ENCODE measurements around the gene CSH1. TPM values are rescaled to one million over a fixed set of nuclear protein-coding genes. Genes with fewer than 3 reads are reported as not detected.
"Not testable (repeated sequence)": the region's sequence is repeated elsewhere in the genome, so short reads cannot be mapped to it uniquely, and the experiment has no call there.

CSH1 gene
- total RNA-seq = not detected
- polyA plus RNA-seq = not detected
- long read RNA-seq, donor 1 = 0 reads
- long read RNA-seq, donor 2 = 0 reads
- long read RNA-seq, donor 3 = 0 reads
- long read RNA-seq, donor 4 = 0 reads
- long read RNA-seq, donor 5, partial matches to known transcripts = 0 of 1 reads
- long read RNA-seq, donor 5, other reads (novel, unspliced or antisense) = 0 of 1 reads

DNA sequence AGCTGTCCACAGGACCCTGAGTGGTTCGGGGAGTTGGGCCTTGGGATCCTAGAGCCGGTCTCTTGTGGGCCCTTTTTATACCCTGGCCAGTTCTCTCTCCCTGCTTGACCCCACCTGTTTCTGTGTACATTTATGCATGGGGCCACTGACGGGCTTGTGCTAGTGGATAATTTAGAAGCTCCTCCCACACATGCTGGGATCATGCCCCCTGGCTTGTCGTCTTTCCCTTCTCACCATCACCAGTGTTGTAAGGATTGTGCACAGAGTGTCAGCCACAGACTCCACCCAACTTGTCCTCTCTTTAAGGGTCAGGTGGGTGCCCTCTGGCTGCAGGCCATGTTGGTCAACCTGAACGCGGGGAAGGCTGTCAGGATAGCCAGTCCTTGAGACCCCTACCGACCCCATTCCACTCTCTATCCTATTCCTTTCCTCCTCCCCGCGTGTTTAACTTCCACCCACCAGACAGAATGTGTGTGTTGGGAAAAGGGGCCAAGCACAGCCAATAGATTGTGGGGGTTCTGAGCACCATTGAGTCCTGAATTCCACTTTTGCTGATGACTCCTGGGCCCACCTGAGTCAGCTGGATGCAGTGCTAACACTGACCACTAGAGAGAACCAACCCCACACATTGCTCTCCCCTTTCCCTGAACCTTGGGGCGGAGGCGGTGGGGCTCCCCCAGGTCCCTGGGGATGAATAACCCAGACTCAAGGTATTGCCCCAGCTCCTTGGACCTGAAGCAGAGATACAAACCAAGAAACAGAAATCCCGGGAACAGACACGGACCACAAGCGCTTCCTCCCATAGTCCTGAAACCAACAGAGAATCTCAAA is at the start of gene CSH1:
Gene CSH1 (minus strand): TSS at position 51 of the 831 bp plus-strand sequence. CDS start 63 bp downstream, outside the sequence.
- H3K4me1 ChIP-seq (ENCODE audit: control insufficient read depth in 5 of 5, insufficient read depth in 5 of 5, low read length in 5 of 5); H3K36me3 ChIP-seq (ENCODE audit: control insufficient read depth in 4 of 4, insufficient read depth in 4 of 4, low read length in 4 of 4); H3K27me3 ChIP-seq (ENCODE audit: control insufficient read depth in 3 of 3, insufficient read depth in 3 of 3, low read length in 2 of 3); DNase-seq; H3K9ac ChIP-seq (ENCODE audit: insufficient read depth in 1 of 2, low read length in 2 of 2); ATAC-seq (ENCODE audit: insufficient read depth, low FRiP score); H3K27ac ChIP-seq (ENCODE audit: low read depth in 1 of 2, low read length in 1 of 2); H3K4me3 ChIP-seq; H3K9me3 ChIP-seq (ENCODE audit: control insufficient read depth in 4 of 4, insufficient read depth in 3 of 4, low read length in 3 of 4): not testable (repeated sequence)
- 95 to 96% methylated on average over 8 to 10 of the region's 14 CpGs for WGBS, 2 donors

DNA sequence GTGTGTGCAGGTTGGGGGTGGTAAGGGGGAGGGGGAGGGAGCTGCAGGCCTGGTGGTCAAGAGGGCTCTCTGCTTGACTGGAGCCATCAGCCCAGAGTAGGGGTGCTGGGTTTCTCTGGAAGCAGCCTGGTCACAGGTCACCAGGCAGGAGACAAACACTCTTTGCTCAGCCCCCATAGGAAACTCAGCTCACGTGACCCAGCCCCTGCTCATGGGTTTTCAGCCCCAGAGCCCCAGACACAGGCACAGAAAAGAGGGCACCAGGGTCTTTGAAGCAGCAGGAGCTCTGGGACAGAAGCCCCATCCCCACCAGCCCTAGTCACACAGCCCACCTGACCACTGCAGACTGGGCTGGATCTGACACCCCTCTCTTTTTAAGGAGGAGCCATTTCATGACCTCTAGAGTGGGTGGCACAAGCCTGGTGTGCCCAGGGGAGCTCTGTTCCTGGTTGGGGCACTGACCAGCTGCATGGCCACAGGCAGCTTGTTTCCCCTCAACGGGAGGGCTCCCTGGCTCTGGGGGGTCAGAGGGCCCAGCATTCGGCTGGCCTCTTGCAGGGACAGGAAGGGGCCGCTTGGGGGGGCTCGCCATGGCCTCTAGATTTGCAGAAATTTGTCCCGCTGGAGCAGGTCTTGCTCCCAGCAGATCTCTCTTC is 49.5 kb upstream of the CSH1 start:
- DNase-seq (no peak), ATAC-seq (ENCODE audit: insufficient read depth, low FRiP score) (no peak)
- no peak overlapping the region for H3K4me3 ChIP-seq
- H3K9ac ChIP-seq (ENCODE audit: insufficient read depth in 1 of 2, low read length in 2 of 2) = no peak overlapping the region
- no peaks in the 10 kb centered on the region for H3K9me3 ChIP-seq (ENCODE audit: control insufficient read depth in 4 of 4, insufficient read depth in 3 of 4, low read length in 3 of 4)
- no peaks in the 10 kb centered on the region for H3K27me3 ChIP-seq (ENCODE audit: control insufficient read depth in 3 of 3, insufficient read depth in 3 of 3, low read length in 2 of 3)
- peaks cover 0 to 4% (median 0%) of the 10 kb centered on the region in 5 donors for H3K4me1 ChIP-seq (ENCODE audit: control insufficient read depth in 5 of 5, insufficient read depth in 5 of 5, low read length in 5 of 5)
- TF ChIP-seq, protein P1, sequence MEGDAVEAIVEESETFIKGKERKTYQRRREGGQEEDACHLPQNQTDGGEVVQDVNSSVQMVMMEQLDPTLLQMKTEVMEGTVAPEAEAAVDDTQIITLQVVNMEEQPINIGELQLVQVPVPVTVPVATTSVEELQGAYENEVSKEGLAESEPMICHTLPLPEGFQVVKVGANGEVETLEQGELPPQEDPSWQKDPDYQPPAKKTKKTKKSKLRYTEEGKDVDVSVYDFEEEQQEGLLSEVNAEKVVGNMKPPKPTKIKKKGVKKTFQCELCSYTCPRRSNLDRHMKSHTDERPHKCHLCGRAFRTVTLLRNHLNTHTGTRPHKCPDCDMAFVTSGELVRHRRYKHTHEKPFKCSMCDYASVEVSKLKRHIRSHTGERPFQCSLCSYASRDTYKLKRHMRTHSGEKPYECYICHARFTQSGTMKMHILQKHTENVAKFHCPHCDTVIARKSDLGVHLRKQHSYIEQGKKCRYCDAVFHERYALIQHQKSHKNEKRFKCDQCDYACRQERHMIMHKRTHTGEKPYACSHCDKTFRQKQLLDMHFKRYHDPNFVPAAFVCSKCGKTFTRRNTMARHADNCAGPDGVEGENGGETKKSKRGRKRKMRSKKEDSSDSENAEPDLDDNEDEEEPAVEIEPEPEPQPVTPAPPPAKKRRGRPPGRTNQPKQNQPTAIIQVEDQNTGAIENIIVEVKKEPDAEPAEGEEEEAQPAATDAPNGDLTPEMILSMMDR (IDR thresholded peaks at IDR 0.05; ENCODE audit: control extremely low read depth, extremely low read depth) = no peak
- H3K27ac ChIP-seq (ENCODE audit: low read depth in 1 of 2, low read length in 1 of 2) = no peak overlapping the region
- no peaks in the 10 kb centered on the region for H3K36me3 ChIP-seq (ENCODE audit: control insufficient read depth in 4 of 4, insufficient read depth in 4 of 4, low read length in 4 of 4)
- 53 to 56% methylated on average over 6 of the region's 6 CpGs for WGBS, 2 donors

DNA sequence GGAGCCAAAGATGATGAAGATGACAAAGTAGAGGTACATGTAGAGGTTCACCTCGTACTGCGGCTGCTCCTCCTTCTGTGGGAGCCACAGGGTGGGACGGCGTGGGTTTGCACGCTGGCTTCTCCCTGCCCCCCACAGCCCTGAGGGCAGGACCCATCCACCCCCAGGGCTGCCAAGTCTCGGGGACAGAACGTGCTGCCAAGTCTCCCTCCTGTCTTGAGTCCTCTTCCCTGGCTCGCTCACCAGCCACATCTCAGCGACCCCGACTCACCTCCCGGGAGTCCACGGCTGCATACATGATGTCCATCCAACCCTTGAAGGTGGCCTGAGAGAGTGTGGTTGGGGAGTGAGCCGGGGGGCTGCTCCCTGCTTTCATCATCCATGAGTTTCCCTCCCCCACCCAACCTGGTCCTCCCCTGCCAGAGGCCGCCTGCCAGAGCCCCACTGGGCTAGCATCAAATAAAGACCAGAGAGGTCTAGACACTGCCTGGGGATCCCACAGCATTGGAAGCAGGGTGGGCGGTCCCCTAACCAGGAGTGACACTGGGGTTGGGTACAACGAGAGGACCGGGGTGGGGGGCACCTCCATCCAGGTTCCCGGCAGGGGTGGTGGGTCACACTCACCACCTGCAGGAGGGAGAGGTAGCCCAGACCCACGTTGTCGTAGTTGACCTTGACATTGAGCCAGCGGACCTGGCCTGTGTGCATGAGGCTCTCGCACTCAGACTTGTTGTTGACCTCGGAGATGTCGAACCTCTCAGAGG is 48.5 kb upstream of the CSH1 start:
- H3K36me3 ChIP-seq (ENCODE audit: control insufficient read depth in 4 of 4, insufficient read depth in 4 of 4, low read length in 4 of 4) = no peaks in the 10 kb centered on the region
- H3K9ac ChIP-seq (ENCODE audit: insufficient read depth in 1 of 2, low read length in 2 of 2) = no peak overlapping the region
- DNase-seq = no peak
- H3K9me3 ChIP-seq (ENCODE audit: control insufficient read depth in 4 of 4, insufficient read depth in 3 of 4, low read length in 3 of 4) = no peaks in the 10 kb centered on the region
- H3K27me3 ChIP-seq (ENCODE audit: control insufficient read depth in 3 of 3, insufficient read depth in 3 of 3, low read length in 2 of 3) = no peaks in the 10 kb centered on the region
- TF ChIP-seq, protein P1 (IDR thresholded peaks at IDR 0.05; ENCODE audit: control extremely low read depth, extremely low read depth) = no peak
- no peak overlapping the region for H3K27ac ChIP-seq (ENCODE audit: low read depth in 1 of 2, low read length in 1 of 2)
- no peak overlapping the region for H3K4me3 ChIP-seq
- 88 to 95% methylated on average over 23 to 24 of the region's 24 CpGs for WGBS, 2 donors
- no peak for ATAC-seq (ENCODE audit: insufficient read depth, low FRiP score)
- peaks cover 0 to 4% (median 0%) of the 10 kb centered on the region in 5 donors for H3K4me1 ChIP-seq (ENCODE audit: control insufficient read depth in 5 of 5, insufficient read depth in 5 of 5, low read length in 5 of 5)
